Transverse colon (tissue), 4 donors: Measurements from ENCODE around the gene IFT122. TPM values are rescaled to one million over a fixed set of nuclear protein-coding genes. Genes with fewer than 3 reads are reported as not detected.

ENCODE experiments used
- DNase-seq: peaks from one replicate; pipeline ENCODE4 v3.0.0-alpha.2; 2019
- H3K27ac ChIP-seq, 4 donors: fragments of 200-600 bp; sonication (generic); 2 replicates each; pipeline ENCODE4 v1.5.1; 2016 to 2018; ENCODE audit warnings: inconsistent platforms in 4 of 4
- H3K27me3 ChIP-seq: fragments of 200-600 bp; sonication (generic); 2 replicates; pipeline ENCODE4 v1.5.1; 2017; ENCODE audit warnings: inconsistent platforms
- H3K36me3 ChIP-seq, 4 donors: fragments of 200-600 bp; sonication (generic); 2 replicates each; pipeline ENCODE4 v1.5.1; 2017 to 2019; ENCODE audit warnings: inconsistent platforms in 4 of 4
- H3K4me1 ChIP-seq, 4 donors: fragments of 200-600 bp; sonication (generic); 2 replicates each; pipeline ENCODE4 v1.5.1; 2017 to 2020; ENCODE audit warnings: inconsistent platforms in 4 of 4
- H3K4me3 ChIP-seq, 4 donors: fragments of 200-600 bp; sonication (generic); 1 replicate in 1 of 4; 2 replicates in 3 of 4; pipeline versions ENCODE4 v1.5.1 to v1.6.1; 2017 to 2019; ENCODE audit warnings: inconsistent platforms in 4 of 4
- H3K9me3 ChIP-seq, 2 donors: fragments of 200-600 bp; sonication (generic); 2 replicates each; pipeline ENCODE4 v1.5.1; 2017 to 2019; ENCODE audit warnings: inconsistent platforms in 2 of 2
- CTCF ChIP-seq, 5 experiments: fragments of 200-600 bp in 3 of 5; fragments of 450-650 bp in 2 of 5; sonication (generic) in 3 of 5; IDR thresholded peaks; 1 replicate in 2 of 5; 2 replicates in 3 of 5; pipeline ENCODE4 v1.5.1; 2016 to 2017; ENCODE audit warnings: antibody characterized with exemption in 5 of 5, inconsistent platforms in 3 of 5, mild to moderate bottlenecking in 2 of 5, moderate library complexity in 1 of 5
- EP300 ChIP-seq: sonication (generic); formaldehyde crosslinking; IDR thresholded peaks from one replicate; pipeline ENCODE4 v1.6.1; 2017; ENCODE audit warnings: antibody characterized with exemption, low read depth
- POLR2A ChIP-seq: fragments of 450-650 bp; IDR thresholded peaks from one replicate; pipeline ENCODE4 v1.6.1; 2016; ENCODE audit warnings: antibody characterized with exemption, mild to moderate bottlenecking, moderate library complexity
- POLR2AphosphoS5 ChIP-seq, 3 donors: sonication (generic); formaldehyde crosslinking; IDR thresholded peaks; one replicate each; pipeline ENCODE4 v1.6.1; 2016; ENCODE audit warnings: antibody characterized with exemption in 3 of 3
- WGBS, 2 donors: methylation state at CpG; one replicate each; pipeline ENCODE4 v1.1.5; 2018; ENCODE audit warnings: low coverage in 1 of 2; 5-methylcytosine and 5-hydroxymethylcytosine counted together
- in situ Hi-C, 4 donors: fragments of 200-750 bp; cut with MboI; loops; one replicate each; pipeline versions ENCODE4 v1.15.0 to v1.15.1; 2017; ENCODE audit warnings: low sequenced_read_pairs in 3 of 4, low pct_ligation_motif_present in 1 of 4, low pct_unique_long_range_greater_than_20kb in 1 of 4
- intact Hi-C: fragments of 100-400 bp; cut with DNase I; formaldehyde crosslinking; loops from one replicate; pipeline ENCODE4 v1.15.1; 2023; ENCODE audit warnings: low total_unique reads
- total RNA-seq, 4 donors: library from RNA; depleted of rRNA; stranded (reverse); fragments of >200 nt; gene quantifications; one replicate each; pipeline ENCODE4 v1.1.0, GENCODE V29; 2016

Gene IFT122
- total RNA-seq, 4 donors from 2014 or later: 15.0 to 77.6 (median 16.7) TPM

GRCh38 chr3:129470861-129471260, 30.8 kb downstream of the IFT122 start:
- Histone ChIP-seq H3K36me3 (no peaks in the 10 kb centered on the region), H3K4me1 (peaks cover 0 to 28% (median 7%) of the 10 kb centered on the region in 4 donors), H3K9me3 (no peaks in the 10 kb centered on the region), H3K4me3 (no peak overlapping the region), H3K27ac (no peak overlapping the region), H3K27me3 (no peaks in the 10 kb centered on the region)
- intact Hi-C loops (no loop called here), in situ Hi-C loops (no loop called here)
- 97 to 100% methylated on average over 1 to 2 of the region's 2 CpGs for WGBS, 2 donors
- no peak for DNase-seq
- TF ChIP-seq POLR2AphosphoS5 (IDR thresholded peaks at IDR 0.05) (no peak), CTCF (IDR thresholded peaks at IDR 0.05) (no peak)

GRCh38 chr3:129473067-129473768, 33.2 kb downstream of the IFT122 start:
- 78 to 100% methylated on average over 1 to 4 of the region's 4 CpGs for WGBS, 2 donors
- no peak for DNase-seq
- in situ Hi-C loops (no loop called here), intact Hi-C loops (no loop called here)
- no peaks in the 10 kb centered on the region for H3K27me3 ChIP-seq
- H3K4me1 ChIP-seq: peaks cover 0 to 19% (median 3%) of the 10 kb centered on the region in 4 donors
- TF ChIP-seq CTCF (IDR thresholded peaks at IDR 0.05) (no peak), EP300 (no peak), POLR2A (no peak), POLR2AphosphoS5 (IDR thresholded peaks at IDR 0.05) (no peak)
- H3K27ac ChIP-seq: no peak overlapping the region
- no peak overlapping the region for H3K4me3 ChIP-seq
- peaks cover 0 to 12% (median 0%) of the 10 kb centered on the region in 4 donors for H3K36me3 ChIP-seq
- H3K9me3 ChIP-seq: no peaks in the 10 kb centered on the region

GRCh38 chr3:129473769-129474152, 33.7 kb downstream of the IFT122 start:
- Histone ChIP-seq H3K27me3 (no peaks in the 10 kb centered on the region), H3K4me1 (peaks cover 0 to 14% (median 1%) of the 10 kb centered on the region in 4 donors), H3K4me3 (no peak overlapping the region), H3K9me3 (no peaks in the 10 kb centered on the region), H3K36me3 (peaks cover 0 to 12% (median 0%) of the 10 kb centered on the region in 4 donors), H3K27ac (no peak overlapping the region)
- DNase-seq: no peak
- TF ChIP-seq POLR2AphosphoS5 (IDR thresholded peaks at IDR 0.05) (no peak), POLR2A (no peak), EP300 (no peak), CTCF (IDR thresholded peaks at IDR 0.05) (no peak)
- intact Hi-C loops (no loop called here), in situ Hi-C loops (no loop called here)
- 83 to 92% methylated on average over 4 of the region's 4 CpGs for WGBS, 2 donors

GRCh38 chr3:129474984-129475804, 35.2 kb downstream of the IFT122 start:
- in situ Hi-C loops (loop anchor here (25.0 kb wide), 3 partner anchors 162 to 462 kb away; no protein-coding TSS in a partner anchor), intact Hi-C loops (no loop called here)
- H3K27ac ChIP-seq: no peak overlapping the region
- H3K27me3 ChIP-seq: no peaks in the 10 kb centered on the region
- no peak overlapping the region for H3K4me3 ChIP-seq
- DNase-seq: no peak
- peaks cover 0 to 12% (median 0%) of the 10 kb centered on the region in 4 donors for H3K36me3 ChIP-seq
- 95 to 96% methylated on average over 9 to 10 of the region's 10 CpGs for WGBS, 2 donors
- peaks cover 0 to 3% (median 0%) of the 10 kb centered on the region in 4 donors for H3K4me1 ChIP-seq
- TF ChIP-seq POLR2A: no peak
- no peak for TF ChIP-seq CTCF (IDR thresholded peaks at IDR 0.05)
- no peak for TF ChIP-seq EP300
- no peak for TF ChIP-seq POLR2AphosphoS5 (IDR thresholded peaks at IDR 0.05)
- no peaks in the 10 kb centered on the region for H3K9me3 ChIP-seq
